Measurements from ENCODE around the gene SVEP1.
A peak's percentile ranks its signal among the peaks of the same experiment; 100 is the strongest.
"Not testable (repeated sequence)": the region's sequence is repeated elsewhere in the genome, so short reads cannot be mapped to it uniquely, and the experiment has no call there.

The SVEP1 gene

GRCh38 chr9:110444911-110445310, 134.6 kb downstream of the SVEP1 start:
- no peak for DNase-seq (ENCODE audit: low read depth in 2 of 2)

- DNase-seq (ENCODE audit: low read depth in 2 of 2) = no peak
These were observed 135.7 kb downstream of the SVEP1 start for GRCh38 chr9:110443866-110444220.

- DNase-seq (ENCODE audit: low read depth in 2 of 2) = no peak
These were observed 136.2 kb downstream of the SVEP1 start for GRCh38 chr9:110443146-110443865.

- DNase-seq (ENCODE audit: low read depth in 2 of 2) = no peak
These were observed 138.7 kb downstream of the SVEP1 start for GRCh38 chr9:110440796-110441195.

GRCh38 chr9:110440172-110440571, 139.4 kb downstream of the SVEP1 start:
- no peak for DNase-seq (ENCODE audit: low read depth in 2 of 2)

- DNase-seq (ENCODE audit: low read depth in 2 of 2) = no peak
These were observed 147.3 kb downstream of the SVEP1 start for GRCh38 chr9:110432253-110432652.

- no peak for DNase-seq (ENCODE audit: low read depth in 2 of 2)
These were observed 150.1 kb downstream of the SVEP1 start for GRCh38 chr9:110429453-110429852.

- DNase-seq (ENCODE audit: low read depth in 2 of 2) = peak in 1 of 2 experiments; percentile 34
These were observed 151.9 kb downstream of the SVEP1 start for GRCh38 chr9:110427497-110428104.

- no peak for DNase-seq (ENCODE audit: low read depth in 2 of 2)
These were observed 153.4 kb downstream of the SVEP1 start for GRCh38 chr9:110426052-110426709.

GRCh38 chr9:110414471-110414870, 165.1 kb downstream of the SVEP1 start:
- no peak for DNase-seq (ENCODE audit: low read depth in 2 of 2)

- DNase-seq (ENCODE audit: low read depth in 2 of 2) = no peak
These were observed 168.6 kb downstream of the SVEP1 start for GRCh38 chr9:110410961-110411360.

GRCh38 chr9:110408598-110408997, 170.9 kb downstream of the SVEP1 start:
- no peak for DNase-seq (ENCODE audit: low read depth in 2 of 2)

GRCh38 chr9:110405858-110406443, 173.6 kb downstream of the SVEP1 start:
- no peak for DNase-seq (ENCODE audit: low read depth in 2 of 2)

GRCh38 chr9:110404473-110404872, 175.1 kb downstream of the SVEP1 start:
- no peak for DNase-seq (ENCODE audit: low read depth in 2 of 2)

GRCh38 chr9:110399983-110400382, 179.6 kb downstream of the SVEP1 start:
- DNase-seq (ENCODE audit: low read depth in 2 of 2) = no peak

- not testable (repeated sequence) for DNase-seq (ENCODE audit: low read depth in 2 of 2)
These were observed 180.5 kb downstream of the SVEP1 start for GRCh38 chr9:110398992-110399391.

GRCh38 chr9:110391826-110392485, 187.6 kb downstream of the SVEP1 start:
- no peak for DNase-seq (ENCODE audit: low read depth in 2 of 2)

GRCh38 chr9:110389148-110389750, 190.3 kb downstream of the SVEP1 start:
- no peak for DNase-seq (ENCODE audit: low read depth in 2 of 2)

- no peak for DNase-seq (ENCODE audit: low read depth in 2 of 2)
These were observed 196.1 kb downstream of the SVEP1 start for GRCh38 chr9:110383491-110383890.

- no peak for DNase-seq (ENCODE audit: low read depth in 2 of 2)
These were observed 196.8 kb downstream of the SVEP1 start for GRCh38 chr9:110382731-110383130.

- no peak for DNase-seq (ENCODE audit: low read depth in 2 of 2)
These were observed 208.0 kb downstream of the SVEP1 start for GRCh38 chr9:110371411-110372007.
